Progenitor cell of endocrine pancreas (in vitro differentiated cells): ENCODE data around the gene CAP1. TPM values are rescaled to one million over a fixed set of nuclear protein-coding genes. Genes with fewer than 3 reads are reported as not detected.

Experiments used
- DNase-seq: peaks from one replicate; pipeline ENCODE4 v3.0.0; 2021; ENCODE audit warnings: low spot score; ENCODE audit not compliant: unreplicated experiment
- H3K27ac Mint-ChIP-seq: 2 replicates; pipeline ENCODE4 v1.8.0; 2021; ENCODE audit warnings: mild to moderate bottlenecking, moderate library complexity, mixed read lengths
- H3K27me3 Mint-ChIP-seq: 2 replicates; pipeline ENCODE4 v1.8.0; 2021; ENCODE audit warnings: mixed read lengths
- H3K36me3 Mint-ChIP-seq: 2 replicates; pipeline ENCODE4 v1.8.0; 2022; ENCODE audit warnings: mixed read lengths; ENCODE audit not compliant: insufficient read depth
- H3K4me1 Mint-ChIP-seq: 2 replicates; pipeline ENCODE4 v1.8.0; 2021; ENCODE audit warnings: low read depth, mixed read lengths
- H3K4me3 Mint-ChIP-seq: 2 replicates; pipeline ENCODE4 v1.8.0; 2021; ENCODE audit warnings: low read depth, mild to moderate bottlenecking, moderate library complexity, mixed read lengths
- H3K9me3 Mint-ChIP-seq: 2 replicates; pipeline ENCODE4 v1.8.0; 2021; ENCODE audit warnings: low read depth, mixed read lengths
- total RNA-seq: library from RNA; stranded (reverse); gene quantifications from 2 replicates; pipeline ENCODE4 v1.2.1, GENCODE V29; 2021
- TF ChIP-seq, protein P1 (sequence below): fragments of 200-600 bp; sonication (generic); IDR thresholded peaks from one replicate; pipeline ENCODE4 v1.5.0; 2021; ENCODE audit warnings: antibody characterized with exemption, mild to moderate bottlenecking; ENCODE audit not compliant: unreplicated experiment

CAP1 gene
- total RNA-seq, 1 donor from 2014 or later: 154 TPM

DNA sequence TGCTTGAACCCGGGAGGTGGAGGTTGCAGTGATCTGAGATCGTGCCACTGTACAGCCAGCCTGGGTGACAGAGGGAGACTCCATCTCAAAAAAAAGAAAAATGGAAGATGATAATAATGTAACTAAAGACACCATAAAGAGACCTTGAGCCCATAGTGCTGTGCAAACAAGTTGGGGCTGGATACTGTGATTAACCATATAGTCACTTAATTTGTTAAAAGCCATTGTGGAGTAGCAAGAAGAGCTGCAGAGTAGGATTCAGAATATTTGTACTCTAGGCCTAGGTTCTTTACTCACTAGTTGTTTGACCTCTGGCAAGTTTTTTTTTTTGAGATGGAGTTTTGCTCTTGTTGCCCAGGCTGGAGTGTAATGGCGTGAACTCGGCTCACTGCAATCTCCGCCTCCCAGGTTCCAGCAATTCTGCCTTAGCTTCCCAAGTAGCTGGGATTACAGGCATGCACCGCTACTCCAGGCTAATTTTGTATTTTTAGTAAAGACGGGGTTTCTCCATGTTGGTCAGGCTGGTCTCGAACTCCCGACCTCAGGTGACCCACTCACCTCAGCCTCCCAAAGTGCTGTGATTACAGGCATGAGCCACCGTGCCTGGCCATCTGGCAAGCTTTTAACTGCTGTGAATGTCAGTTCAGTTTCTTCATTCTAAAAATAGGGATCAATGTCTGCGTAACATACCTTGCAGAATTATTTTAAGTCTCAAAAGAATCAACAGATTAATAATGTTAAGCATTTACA, 12.8 kb downstream of the CAP1 start:
- no peaks in the 10 kb centered on the region for H3K9me3 Mint-ChIP-seq
- TF ChIP-seq, protein P1, sequence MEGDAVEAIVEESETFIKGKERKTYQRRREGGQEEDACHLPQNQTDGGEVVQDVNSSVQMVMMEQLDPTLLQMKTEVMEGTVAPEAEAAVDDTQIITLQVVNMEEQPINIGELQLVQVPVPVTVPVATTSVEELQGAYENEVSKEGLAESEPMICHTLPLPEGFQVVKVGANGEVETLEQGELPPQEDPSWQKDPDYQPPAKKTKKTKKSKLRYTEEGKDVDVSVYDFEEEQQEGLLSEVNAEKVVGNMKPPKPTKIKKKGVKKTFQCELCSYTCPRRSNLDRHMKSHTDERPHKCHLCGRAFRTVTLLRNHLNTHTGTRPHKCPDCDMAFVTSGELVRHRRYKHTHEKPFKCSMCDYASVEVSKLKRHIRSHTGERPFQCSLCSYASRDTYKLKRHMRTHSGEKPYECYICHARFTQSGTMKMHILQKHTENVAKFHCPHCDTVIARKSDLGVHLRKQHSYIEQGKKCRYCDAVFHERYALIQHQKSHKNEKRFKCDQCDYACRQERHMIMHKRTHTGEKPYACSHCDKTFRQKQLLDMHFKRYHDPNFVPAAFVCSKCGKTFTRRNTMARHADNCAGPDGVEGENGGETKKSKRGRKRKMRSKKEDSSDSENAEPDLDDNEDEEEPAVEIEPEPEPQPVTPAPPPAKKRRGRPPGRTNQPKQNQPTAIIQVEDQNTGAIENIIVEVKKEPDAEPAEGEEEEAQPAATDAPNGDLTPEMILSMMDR: no peak
- peaks cover 17% of the 10 kb centered on the region for H3K4me1 Mint-ChIP-seq
- H3K27me3 Mint-ChIP-seq: no peaks in the 10 kb centered on the region
- H3K36me3 Mint-ChIP-seq: peaks cover 4% of the 10 kb centered on the region
- no peak overlapping the region for H3K4me3 Mint-ChIP-seq
- H3K27ac Mint-ChIP-seq: peak overlapping the region; percentile 45
- DNase-seq: no peak

DNA sequence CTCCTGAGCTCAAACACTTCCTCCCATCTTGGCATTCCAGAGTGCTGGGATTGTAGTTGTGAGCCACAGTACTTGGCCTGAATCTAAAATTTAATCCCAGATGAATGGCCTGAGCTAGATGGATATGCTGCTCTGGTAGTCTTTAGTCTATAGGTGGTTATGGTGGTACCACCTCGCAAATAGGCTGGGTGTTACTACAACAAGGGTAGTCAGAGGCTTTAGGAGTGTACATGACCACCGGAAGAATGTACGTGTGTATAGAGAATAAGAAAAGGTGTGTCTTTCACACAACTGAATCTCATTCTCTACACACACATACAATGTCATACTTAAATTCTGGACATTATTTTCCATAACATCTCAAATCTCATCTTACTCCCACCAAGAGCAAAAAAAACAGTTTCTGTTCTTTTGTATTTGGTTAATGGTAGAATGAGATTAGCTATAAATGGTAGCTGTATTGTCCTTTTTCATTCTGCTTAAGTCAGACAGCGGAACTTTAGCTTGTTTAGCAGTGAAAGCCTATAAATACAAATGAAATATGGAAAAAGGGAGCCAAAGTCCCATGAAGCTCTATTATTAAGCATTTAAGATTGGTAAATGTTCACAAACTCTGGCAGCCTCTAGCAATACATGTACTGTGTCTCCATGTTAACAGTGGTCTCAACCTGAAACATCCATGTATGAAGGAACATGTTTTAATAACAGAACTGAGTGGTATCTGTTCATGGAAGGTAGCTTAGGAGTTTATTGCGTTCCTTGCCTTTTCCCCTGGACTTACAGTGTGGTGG, 16.2 kb downstream of the CAP1 start:
- H3K4me1 Mint-ChIP-seq: peaks cover 25% of the 10 kb centered on the region
- H3K4me3 Mint-ChIP-seq: no peak overlapping the region
- peaks cover 3% of the 10 kb centered on the region for H3K36me3 Mint-ChIP-seq
- TF ChIP-seq, protein P1: no peak
- H3K9me3 Mint-ChIP-seq: no peaks in the 10 kb centered on the region
- H3K27me3 Mint-ChIP-seq: no peaks in the 10 kb centered on the region
- H3K27ac Mint-ChIP-seq: peak overlapping the region; percentile 71
- no peak for DNase-seq

DNA sequence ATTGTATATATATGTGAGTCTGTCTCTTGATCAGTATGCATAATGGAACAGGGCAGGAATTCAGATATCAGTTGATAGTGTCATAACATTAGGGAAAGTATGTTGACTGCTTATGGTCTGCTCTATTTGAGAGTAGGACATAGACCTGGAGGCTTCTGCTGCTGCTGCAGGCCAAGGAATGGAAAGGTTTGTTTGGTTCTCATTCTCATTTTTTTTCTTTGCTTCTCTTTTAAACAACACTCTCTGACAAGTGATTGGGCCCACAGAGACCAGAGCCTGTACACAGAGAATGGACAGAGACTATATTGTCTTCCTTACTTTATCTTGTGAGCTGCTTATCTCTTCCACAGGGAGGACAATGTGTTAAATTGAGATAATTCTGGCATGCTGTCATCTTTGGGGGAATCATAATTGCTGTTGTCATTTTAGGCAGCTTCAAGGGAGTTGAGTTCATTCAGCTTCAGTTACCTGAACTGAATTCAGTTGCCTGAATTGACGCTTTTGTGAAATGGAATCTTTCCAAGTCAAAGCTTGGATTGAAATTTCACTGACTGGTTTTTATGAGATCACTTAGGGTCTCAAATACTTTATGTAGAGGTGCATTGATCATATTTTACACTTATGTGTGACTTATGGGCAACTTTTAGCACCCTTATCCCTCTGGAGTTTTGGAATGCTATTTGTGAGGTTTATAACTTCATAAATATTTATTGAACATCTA, 16.9 kb downstream of the CAP1 start:
- peak overlapping the region; percentile 71 for H3K27ac Mint-ChIP-seq
- no peak overlapping the region for H3K4me3 Mint-ChIP-seq
- no peaks in the 10 kb centered on the region for H3K9me3 Mint-ChIP-seq
- DNase-seq: no peak
- H3K4me1 Mint-ChIP-seq: peaks cover 25% of the 10 kb centered on the region
- H3K36me3 Mint-ChIP-seq: peaks cover 3% of the 10 kb centered on the region
- TF ChIP-seq, protein P1: no peak
- no peaks in the 10 kb centered on the region for H3K27me3 Mint-ChIP-seq

DNA sequence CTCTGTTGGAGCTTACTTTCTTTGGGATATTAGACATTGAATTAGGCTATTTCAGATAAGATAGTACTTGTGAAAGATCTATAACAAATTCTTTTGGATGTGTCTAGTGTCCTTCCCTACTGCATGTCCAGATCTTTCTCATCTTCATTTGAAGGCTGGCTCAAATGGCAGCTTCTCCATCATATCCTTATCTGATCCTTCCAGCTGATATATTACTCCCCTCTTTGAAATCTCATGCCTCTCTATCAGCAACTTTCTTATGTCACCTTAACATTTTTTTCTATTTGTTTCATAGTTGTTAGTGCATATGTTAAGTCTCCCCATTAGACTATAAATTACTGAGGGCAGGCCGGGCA, 17.5 kb downstream of the CAP1 start:
- Mint-ChIP-seq H3K36me3 (peaks cover 3% of the 10 kb centered on the region), H3K9me3 (no peaks in the 10 kb centered on the region), H3K27ac (no peak overlapping the region), H3K27me3 (no peaks in the 10 kb centered on the region), H3K4me1 (peaks cover 25% of the 10 kb centered on the region), H3K4me3 (no peak overlapping the region)
- TF ChIP-seq, protein P1: no peak
- no peak for DNase-seq
